ENCODE results near the gene CDK2.
"Not testable (repeated sequence)": the region's sequence is repeated elsewhere in the genome, so short reads cannot be mapped to it uniquely, and the experiment has no call there.

The CDK2 gene

GRCh38 chr12:55966408-55967281 is at the start of gene CDK2:
CDK2 (plus strand) TSS chr12:55966830; CDS start chr12:55967009, 179 bp downstream.
- peak; percentile 63 to 67 for DNase-seq

GRCh38 chr12:55919032-55919431 is 47.6 kb upstream of the CDK2 start:
- not testable (repeated sequence) for DNase-seq

- DNase-seq = no peak
Observed at GRCh38 chr12:55922126-55922525, 44.5 kb upstream of the CDK2 start.

GRCh38 chr12:55923648-55924047 is 43.0 kb upstream of the CDK2 start:
- DNase-seq = not testable (repeated sequence)

- DNase-seq = no peak
Observed at GRCh38 chr12:55925371-55925770, 41.3 kb upstream of the CDK2 start.

- no peak for DNase-seq
Observed at GRCh38 chr12:55925870-55926737, 40.5 kb upstream of the CDK2 start.

GRCh38 chr12:55926738-55927587 is 39.7 kb upstream of the CDK2 start:
- peak; percentile 77 to 88 for DNase-seq

GRCh38 chr12:55927588-55928502 is 38.8 kb upstream of the CDK2 start, which contains the start of gene PYM1:
PYM1 (minus strand) TSS chr12:55927894; CDS start chr12:55927761, 133 bp downstream.
- DNase-seq = peak; percentile 45 to 69

GRCh38 chr12:55929306-55929791 is 37.3 kb upstream of the CDK2 start:
- no peak for DNase-seq

- DNase-seq = peak in 1 of 2 donors; percentile 58
Observed at GRCh38 chr12:55930771-55931316, 35.8 kb upstream of the CDK2 start, which contains the start of gene DGKA. DGKA (plus strand) TSS chr12:55931162; CDS start chr12:55936504, 5,342 bp downstream.

- DNase-seq = no peak
Observed at GRCh38 chr12:55931317-55931779, 35.3 kb upstream of the CDK2 start.

- peak in 1 of 2 donors; percentile 47 for DNase-seq
Observed at GRCh38 chr12:55931780-55932550, 34.7 kb upstream of the CDK2 start.

GRCh38 chr12:55932551-55932910 is 34.1 kb upstream of the CDK2 start:
- DNase-seq = no peak

GRCh38 chr12:55933169-55933798 is 33.3 kb upstream of the CDK2 start:
- peak in 1 of 2 donors; percentile 56 for DNase-seq

- DNase-seq = no peak
Observed at GRCh38 chr12:55933799-55934742, 32.6 kb upstream of the CDK2 start.

- no peak for DNase-seq
Observed at GRCh38 chr12:55934773-55935172, 31.9 kb upstream of the CDK2 start.

GRCh38 chr12:55935738-55936151 is 30.9 kb upstream of the CDK2 start:
- no peak for DNase-seq

GRCh38 chr12:55937981-55938380 is 28.6 kb upstream of the CDK2 start:
- DNase-seq = no peak
